HCT116 (cell line): ENCODE data around the gene PLEKHG5.

ENCODE experiments used
- CTCF ChIP-seq, 3 experiments: fragments of 200-600 bp in 1 of 3; sonication (generic) in 1 of 3; IDR thresholded peaks in 2 of 3; conservative IDR thresholded peaks in 1 of 3; 2 replicates each; pipeline ENCODE4 v1.5.1; 2012 to 2017; ENCODE audit warnings: low read depth in 2 of 3, low read length in 2 of 3, antibody characterized with exemption in 1 of 3, borderline replicate concordance in 1 of 3, control low read depth in 1 of 3, mild to moderate bottlenecking in 1 of 3, mixed read lengths in 1 of 3, mixed run types in 1 of 3, moderate library complexity in 1 of 3; ENCODE audit not compliant: insufficient read depth in 1 of 3
- EGR1 ChIP-seq: IDR thresholded peaks from 2 replicates; pipeline ENCODE4 v1.6.1; 2012; ENCODE audit warnings: low read depth
- ELF1 ChIP-seq: IDR thresholded peaks from 2 replicates; pipeline ENCODE4 v1.6.1; 2012; ENCODE audit warnings: low read depth, borderline replicate concordance
- EZH2 ChIP-seq: fragments of 200-600 bp; sonication (generic); IDR thresholded peaks from 2 replicates; pipeline ENCODE4 v1.6.1; 2017; ENCODE audit warnings: antibody characterized with exemption, mixed run types
- EZH2phosphoT487 ChIP-seq: fragments of 200-600 bp; IDR thresholded peaks from 2 replicates; pipeline ENCODE4 v1.6.1; 2018; ENCODE audit warnings: antibody characterized with exemption, borderline replicate concordance
- MAX ChIP-seq: IDR thresholded peaks from 2 replicates; pipeline ENCODE4 v1.6.1; 2012
- POLR2A ChIP-seq: IDR thresholded peaks from 2 replicates; pipeline ENCODE4 v1.7.0; 2011; ENCODE audit warnings: borderline replicate concordance; ENCODE audit not compliant: insufficient read depth, insufficient read length; ENCODE audit errors: extremely low read depth
- POLR2AphosphoS5 ChIP-seq: IDR thresholded peaks from 2 replicates; pipeline ENCODE4 v1.6.1; 2011; ENCODE audit warnings: mild to moderate bottlenecking, low read depth, low read length, moderate library complexity
- SIN3A ChIP-seq: IDR thresholded peaks from 2 replicates; pipeline ENCODE4 v1.6.1; 2012; ENCODE audit warnings: low read depth
- SP1 ChIP-seq: IDR thresholded peaks from 2 replicates; pipeline ENCODE4 v1.6.1; 2012; ENCODE audit warnings: low read depth
- TCF7L2 ChIP-seq: IDR thresholded peaks from 2 replicates; pipeline ENCODE4 v1.7.0; 2011; ENCODE audit warnings: borderline replicate concordance, inconsistent platforms; ENCODE audit not compliant: insufficient read depth, insufficient read length; ENCODE audit errors: extremely low read depth
- YY1 ChIP-seq: IDR thresholded peaks from 2 replicates; pipeline ENCODE4 v1.6.1; 2011; ENCODE audit warnings: low read length, low read depth, moderate library complexity, mild to moderate bottlenecking; ENCODE audit not compliant: insufficient replicate concordance; ENCODE audit errors: extremely low read depth

- TF ChIP-seq SIN3A (no peak), POLR2A (no peak), TCF7L2 (peak; percentile 32), EZH2phosphoT487 (no peak), POLR2AphosphoS5 (peak; percentile 52), CTCF (IDR thresholded peaks at IDR 0.05 in 2 of 3, conservative IDR thresholded peaks at IDR 0.05 in 1 of 3; ENCODE audit: borderline replicate concordance in 1 of 3, insufficient read depth in 1 of 3, low read depth in 2 of 3, low read length in 2 of 3) (peak in 1 of 3 experiments; percentile 5; a peak in 1 of 6 replicates), MAX (no peak), SP1 (no peak), EGR1 (no peak), ELF1 (no peak), YY1 (peak; percentile 70), EZH2 (no peak)
Measured at GRCh38 chr1:6490181-6491080, 1.0 kb downstream of the PLEKHG5 start.
